NT2/D1 (cell line): ENCODE measurements around the gene LSG1.
"Not testable (repeated sequence)": the region's sequence is repeated elsewhere in the genome, so short reads cannot be mapped to it uniquely, and the experiment has no call there.

Experiments
- DNase-seq: peaks from one replicate; pipeline ENCODE4 v3.0.0-alpha.2; 2011; ENCODE audit warnings: low read depth, low spot score
- H3K27me3 ChIP-seq: 2 replicates; pipeline ENCODE4 v1.6.0; 2011; ENCODE audit warnings: mild to moderate bottlenecking; ENCODE audit not compliant: insufficient read length, insufficient read depth
- H3K36me3 ChIP-seq: 2 replicates; pipeline ENCODE4 v1.6.1; 2011; ENCODE audit warnings: mild to moderate bottlenecking, low read length, mixed read lengths; ENCODE audit not compliant: insufficient read depth, insufficient read length
- H3K4me1 ChIP-seq: 2 replicates; pipeline ENCODE4 v1.5.1; 2011; ENCODE audit not compliant: insufficient read depth, insufficient read length
- H3K4me3 ChIP-seq: 2 replicates; pipeline ENCODE4 v1.5.1; 2011; ENCODE audit warnings: low read depth; ENCODE audit not compliant: insufficient read length
- H3K9ac ChIP-seq: 2 replicates; pipeline ENCODE4 v1.6.0; 2011; ENCODE audit warnings: low read depth; ENCODE audit not compliant: insufficient read length
- H3K9me3 ChIP-seq: 2 replicates; pipeline ENCODE4 v1.5.1; 2011; ENCODE audit warnings: mild to moderate bottlenecking, low read length; ENCODE audit not compliant: insufficient read depth
- SUZ12 ChIP-seq: IDR thresholded peaks from 2 replicates; pipeline ENCODE4 v1.6.1; 2011; ENCODE audit not compliant: insufficient read length, insufficient read depth; ENCODE audit errors: extremely low read depth
- YY1 ChIP-seq: IDR thresholded peaks from 2 replicates; pipeline ENCODE4 v1.6.1; 2011; ENCODE audit not compliant: insufficient read length, insufficient read depth
- ZNF274 ChIP-seq: IDR thresholded peaks from 2 replicates; pipeline ENCODE4 v1.6.1; 2011; ENCODE audit warnings: mild to moderate bottlenecking, low read depth, low read length

Gene LSG1

DNA sequence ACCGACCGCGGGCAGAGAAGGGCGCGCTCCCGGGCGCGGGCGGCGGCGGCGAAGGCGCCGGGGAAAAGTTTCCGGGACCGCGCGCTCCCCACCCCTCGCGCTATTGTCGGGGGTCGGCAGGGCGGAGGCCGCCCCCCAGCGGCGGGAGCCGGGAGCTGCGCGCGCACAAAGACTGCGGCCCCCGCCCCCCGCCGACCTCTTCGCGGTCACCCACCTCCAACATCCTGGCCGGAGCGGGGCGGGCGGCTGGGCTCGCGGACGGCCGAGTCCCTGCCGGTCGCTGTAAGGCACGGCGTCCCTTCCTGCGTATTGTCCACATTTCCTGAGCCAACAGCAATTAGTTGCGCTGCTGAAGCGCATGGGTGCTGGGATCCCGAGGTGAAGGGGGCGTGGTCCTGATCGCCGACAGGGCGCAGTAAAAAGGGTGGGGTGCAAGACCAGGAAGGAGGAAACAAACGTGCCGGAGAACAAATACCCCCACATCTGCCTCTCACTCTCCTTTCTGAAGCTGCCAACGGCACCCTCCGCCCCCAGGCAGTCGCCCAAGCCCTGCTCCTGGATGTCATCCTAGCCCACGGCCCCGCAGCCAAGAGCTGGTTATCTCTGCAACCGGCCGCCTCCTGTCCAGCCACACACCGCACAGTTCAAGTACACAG, 38.5 kb downstream of the LSG1 start, which contains the start of gene TMEM44:
TSS of gene TMEM44 (minus strand) at position 71 of the 656 bp plus-strand sequence. CDS start 204 bp downstream, outside the sequence.
- Histone ChIP-seq H3K9me3 (peaks cover 21% of the 10 kb centered on the region), H3K36me3 (peaks cover 28% of the 10 kb centered on the region), H3K4me1 (peaks cover 6% of the 10 kb centered on the region), H3K27me3 (no peaks in the 10 kb centered on the region), H3K9ac (peak within 1 kb of the TSS; percentile 77), H3K4me3 (peak within 1 kb of the TSS; percentile 61)
- peak; percentile 60 for DNase-seq
- TF ChIP-seq YY1 (no peak), SUZ12 (no peak), ZNF274 (no peak)

DNA sequence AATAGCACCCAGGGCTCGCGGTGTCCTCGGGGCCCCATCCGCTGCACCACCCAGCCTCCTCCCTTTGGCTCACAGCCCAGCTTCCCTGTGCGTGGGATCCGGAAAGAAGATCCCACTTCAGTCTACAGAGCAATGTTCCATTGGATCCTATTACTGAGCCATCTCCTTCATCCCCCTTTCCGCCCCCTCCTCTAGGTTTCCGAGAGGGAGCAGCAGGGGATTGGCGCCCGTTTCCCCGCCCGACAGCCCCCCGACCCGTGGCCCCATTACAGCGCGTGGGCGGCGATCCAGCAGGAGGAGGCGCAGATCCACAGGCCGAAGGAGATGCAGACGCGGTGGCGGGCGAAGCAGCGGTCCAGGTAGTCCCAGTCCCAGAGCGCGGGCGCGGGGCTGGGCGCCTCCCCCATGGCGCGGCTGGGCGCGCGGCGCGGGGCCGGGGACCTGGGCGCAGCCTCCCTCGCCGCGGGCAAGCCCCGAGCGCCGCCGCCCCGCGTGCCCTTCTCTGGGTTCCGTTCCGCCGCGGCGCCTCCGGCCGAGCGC, 39.1 kb downstream of the LSG1 start:
- DNase-seq: no peak
- H3K9me3 ChIP-seq: peaks cover 21% of the 10 kb centered on the region
- TF ChIP-seq ZNF274: no peak
- TF ChIP-seq YY1: no peak
- TF ChIP-seq SUZ12: no peak

DNA sequence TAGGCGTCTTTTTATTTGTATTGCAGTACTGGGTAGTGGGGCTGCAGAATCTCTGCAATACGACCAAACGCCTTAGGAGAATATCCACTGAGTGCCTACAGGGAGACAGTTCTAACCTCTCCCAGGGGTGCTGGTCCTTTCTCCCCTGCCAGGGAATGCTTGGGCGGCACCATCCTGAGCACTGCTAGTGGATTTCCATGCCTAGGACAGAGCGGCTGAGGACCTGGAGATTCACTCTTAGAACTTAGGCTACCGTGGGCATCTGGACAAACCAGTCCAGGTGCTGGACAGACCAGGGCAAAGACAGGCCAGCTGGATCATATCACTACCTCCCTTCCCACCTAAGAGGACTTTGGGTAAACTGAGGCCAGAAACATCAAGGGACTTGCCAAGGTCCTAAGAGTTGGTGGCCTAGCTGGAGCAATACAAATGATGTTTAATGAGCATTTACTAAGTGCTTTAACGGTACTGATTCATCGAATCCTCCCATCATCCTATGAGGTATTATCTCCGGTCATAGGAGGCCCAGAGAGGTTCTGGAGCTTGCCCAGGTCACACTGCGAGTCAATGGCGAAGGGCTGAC, 39.7 kb downstream of the LSG1 start:
- Histone ChIP-seq H3K9me3 (peaks cover 21% of the 10 kb centered on the region), H3K36me3 (peaks cover 38% of the 10 kb centered on the region), H3K4me1 (peaks cover 6% of the 10 kb centered on the region), H3K9ac (peak overlapping the region; percentile 74), H3K4me3 (peak overlapping the region; percentile 61), H3K27me3 (no peaks in the 10 kb centered on the region)
- DNase-seq: no peak
- TF ChIP-seq YY1: no peak

More for the DNA sequence above, 39.1 kb downstream of the LSG1 start:
- Histone ChIP-seq H3K36me3 (peaks cover 34% of the 10 kb centered on the region), H3K27me3 (no peaks in the 10 kb centered on the region), H3K9ac (peak overlapping the region; percentile 74), H3K4me3 (peak overlapping the region; percentile 61), H3K4me1 (peaks cover 6% of the 10 kb centered on the region)

DNA sequence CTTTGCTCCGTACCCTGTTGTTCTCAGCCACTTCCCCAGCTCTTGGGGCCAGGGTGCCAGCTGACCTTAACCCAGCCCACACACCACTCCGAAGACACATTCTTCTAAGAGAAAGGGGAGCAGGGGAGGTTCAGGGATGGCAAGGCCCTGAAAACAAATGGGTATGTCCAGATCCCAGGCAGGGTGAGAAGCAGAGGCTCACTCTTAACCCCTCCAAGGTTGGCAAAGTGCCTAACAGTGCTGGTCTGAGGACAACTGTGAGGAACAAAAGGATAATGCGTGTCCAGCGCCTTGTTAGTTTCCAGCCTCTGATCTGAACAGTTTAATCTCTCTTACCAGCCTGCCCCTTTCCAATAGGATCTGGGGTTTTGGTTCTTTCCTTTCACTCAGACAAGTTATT, 40.3 kb downstream of the LSG1 start:
- Histone ChIP-seq H3K9me3 (peaks cover 21% of the 10 kb centered on the region), H3K4me3 (no peak overlapping the region), H3K9ac (peak overlapping the region; percentile 26), H3K4me1 (peaks cover 6% of the 10 kb centered on the region), H3K27me3 (no peaks in the 10 kb centered on the region), H3K36me3 (peaks cover 43% of the 10 kb centered on the region)
- DNase-seq: no peak
- TF ChIP-seq YY1 (no peak), SUZ12 (no peak), ZNF274 (no peak)

DNA sequence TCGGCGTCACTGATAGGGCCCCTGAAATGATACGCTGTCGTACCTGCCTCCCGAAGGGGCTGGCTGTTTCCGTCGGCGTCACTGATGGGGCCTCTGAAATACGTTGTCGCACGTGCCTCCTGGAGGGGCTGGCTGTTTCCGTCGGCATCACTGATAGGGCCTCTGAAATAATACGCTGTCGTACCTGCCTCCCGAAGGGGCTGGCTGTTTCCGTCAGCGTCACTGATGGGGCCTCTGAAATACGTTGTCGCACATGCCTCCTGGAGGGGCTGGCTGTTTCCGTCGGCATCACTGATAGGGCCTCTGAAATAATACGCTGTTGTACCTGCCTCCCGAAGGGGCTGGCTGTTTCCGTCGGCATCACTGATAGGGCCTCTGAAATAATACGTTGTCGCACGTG, 41.3 kb downstream of the LSG1 start:
- H3K4me3 ChIP-seq, H3K9ac ChIP-seq, H3K27me3 ChIP-seq, H3K4me1 ChIP-seq, DNase-seq: not testable (repeated sequence)
- H3K36me3 ChIP-seq: peaks cover 51% of the 10 kb centered on the region
- peaks cover 21% of the 10 kb centered on the region for H3K9me3 ChIP-seq

DNA sequence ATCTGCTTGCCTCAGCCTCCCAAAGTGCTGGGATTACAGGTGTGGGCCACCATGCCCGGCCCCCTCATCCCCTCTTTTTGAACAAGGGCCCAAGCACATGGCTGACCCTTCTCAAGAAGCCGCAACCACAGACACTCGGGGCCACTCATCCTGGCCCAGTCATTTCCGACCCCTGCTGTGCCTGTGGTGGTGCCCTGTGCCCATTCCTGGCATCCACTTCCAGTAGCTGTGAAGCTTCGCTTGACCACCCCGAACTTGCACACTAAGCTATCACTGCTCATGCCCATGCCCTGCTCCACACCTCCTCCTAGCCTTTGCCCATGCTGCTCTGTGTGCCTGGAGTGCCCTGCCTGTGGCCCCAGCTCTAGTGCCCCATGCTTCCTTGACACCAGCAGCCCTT, 47.0 kb downstream of the LSG1 start:
- no peak overlapping the region for H3K4me3 ChIP-seq
- peaks cover 6% of the 10 kb centered on the region; the same call in 1 of the 2 replicates for H3K9me3 ChIP-seq
- no peak for TF ChIP-seq YY1
- no peaks in the 10 kb centered on the region for H3K27me3 ChIP-seq
- DNase-seq: no peak
- H3K9ac ChIP-seq: no peak overlapping the region
- peaks cover 9% of the 10 kb centered on the region for H3K4me1 ChIP-seq
- H3K36me3 ChIP-seq: peaks cover 77% of the 10 kb centered on the region

DNA sequence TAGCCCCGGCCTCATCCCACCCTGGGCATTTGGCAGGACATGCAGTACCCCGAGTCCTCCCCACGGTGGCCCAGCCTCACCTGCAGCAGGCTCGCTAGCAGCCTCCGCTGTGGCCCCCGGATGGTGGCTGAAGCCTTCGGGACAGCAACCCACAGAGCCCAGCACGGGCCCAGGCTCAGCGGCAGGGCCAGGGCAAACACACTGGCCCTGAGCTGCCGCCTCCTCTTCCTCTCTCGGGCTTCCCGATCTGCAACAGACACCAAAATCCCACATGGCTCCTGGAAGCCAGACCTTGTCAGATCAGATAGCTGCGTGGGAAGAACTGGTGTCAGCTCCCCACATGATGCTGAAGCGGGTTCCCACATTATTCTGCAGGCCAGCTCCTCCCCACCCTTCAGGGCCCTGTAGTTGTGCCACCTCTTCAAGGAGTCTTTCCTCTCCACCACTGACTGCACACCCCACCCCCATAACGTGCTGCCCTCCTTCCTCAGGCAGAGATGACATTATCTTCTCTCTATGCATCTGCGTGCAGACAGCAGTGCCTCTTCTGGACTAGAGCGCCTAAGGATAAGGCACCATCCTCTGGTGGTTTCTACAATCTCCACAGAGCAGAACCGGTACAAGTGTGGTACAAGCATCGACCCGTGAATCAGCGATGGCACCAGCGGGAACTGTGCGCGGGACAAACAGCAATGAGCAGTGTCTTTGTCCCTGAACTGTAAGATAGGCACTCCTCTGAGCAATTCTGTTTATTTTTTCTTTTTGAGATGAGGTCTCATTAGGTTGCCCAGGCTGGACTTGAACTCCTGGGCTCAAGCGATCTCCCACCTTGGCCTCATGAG, 48.3 kb downstream of the LSG1 start:
- no peak for TF ChIP-seq YY1
- TF ChIP-seq ZNF274: no peak
- TF ChIP-seq SUZ12: no peak
- Histone ChIP-seq H3K4me1 (peaks cover 9% of the 10 kb centered on the region), H3K36me3 (peaks cover 78% of the 10 kb centered on the region), H3K9ac (no peak overlapping the region), H3K4me3 (no peak overlapping the region), H3K27me3 (no peaks in the 10 kb centered on the region), H3K9me3 (no peaks in the 10 kb centered on the region)
- DNase-seq: no peak
